K562 (cell line): ENCODE results near the gene GPAT2.
"Not testable (repeated sequence)": the region's sequence is repeated elsewhere in the genome, so short reads cannot be mapped to it uniquely, and the experiment has no call there.

Experiments used
- E2F4 ChIP-seq: sonication (generic); formaldehyde crosslinking; IDR thresholded peaks from 2 replicates; pipeline ENCODE4 v1.8.0; 2022; ENCODE audit warnings: mild to moderate bottlenecking, low read depth, missing genetic modification reagents
- E2F5 ChIP-seq: sonication (generic); formaldehyde crosslinking; IDR thresholded peaks from 2 replicates; pipeline ENCODE4 v1.8.0; 2022; ENCODE audit warnings: mild to moderate bottlenecking, missing genetic modification reagents
- MYC ChIP-seq, 2 experiments: fragments of 250-450 bp in 1 of 2; sonication (Bioruptor Pico) in 1 of 2; IDR thresholded peaks; 2 replicates each; pipeline versions ENCODE4 v1.5.1 to v1.6.1; 2012 to 2021; ENCODE audit warnings: low read depth in 2 of 2, borderline replicate concordance in 1 of 2, improper control_type of control experiment in 1 of 2, low read length in 1 of 2, mild to moderate bottlenecking in 1 of 2, moderate library complexity in 1 of 2
- NCOA1 ChIP-seq: fragments of 450-650 bp; IDR thresholded peaks from 2 replicates; pipeline ENCODE4 v1.6.1; 2016; ENCODE audit warnings: low read depth
- PKNOX1 ChIP-seq: fragments of 450-650 bp; IDR thresholded peaks from 2 replicates; pipeline ENCODE4 v1.6.1; 2016
- REST ChIP-seq, 2 experiments: fragments of 450-650 bp; formaldehyde crosslinking in 1 of 2; IDR thresholded peaks; 2 replicates each; pipeline versions ENCODE4 v1.4.0 to v1.6.1; 2014 to 2020; ENCODE audit warnings: mild to moderate bottlenecking in 2 of 2, borderline replicate concordance in 1 of 2, low read depth in 1 of 2
- TF ChIP-seq, protein P1 (sequence below), 3 experiments: IDR thresholded peaks in 2 of 3; conservative IDR thresholded peaks in 1 of 3; 2 replicates each; pipeline ENCODE4 v1.5.1; 2011 to 2012; ENCODE audit warnings: low read length in 3 of 3, mild to moderate bottlenecking in 3 of 3, control low read depth in 2 of 3, improper control_type of control experiment in 1 of 3, inconsistent platforms in 1 of 3, low read depth in 1 of 3, mixed read lengths in 1 of 3, moderate library complexity in 1 of 3; ENCODE audit not compliant: insufficient read depth in 2 of 3

DNA sequence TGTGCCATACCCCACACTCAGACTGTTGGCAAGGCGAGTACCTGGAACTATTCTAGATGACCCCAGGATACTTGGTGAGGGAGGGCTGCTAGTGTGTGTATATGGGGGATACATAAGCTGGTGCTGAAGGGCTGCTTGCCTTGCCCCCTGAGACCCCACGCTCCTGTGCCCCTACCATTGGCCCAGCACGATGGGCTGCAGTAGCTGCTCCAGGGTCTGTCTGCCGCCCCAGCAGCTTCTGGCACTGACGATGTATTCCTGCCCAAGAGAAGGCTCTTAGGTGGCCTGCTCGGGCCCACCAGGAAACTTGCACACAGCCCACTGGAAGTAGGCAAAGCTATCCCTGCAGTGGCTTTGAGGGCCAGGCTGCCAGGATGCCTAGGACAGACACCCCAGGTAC is 9.0 kb downstream of the GPAT2 start:
- TF ChIP-seq REST (IDR thresholded peaks at IDR 0.05; ENCODE audit: borderline replicate concordance); REST (CRISPR knock-in tag; IDR thresholded peaks at IDR 0.05; ENCODE audit: low read depth); PKNOX1; E2F4 (CRISPR knock-in tag); MYC (IDR thresholded peaks at IDR 0.05; ENCODE audit: low read depth, low read length); MYC (CRISPR knock-in tag; IDR thresholded peaks at IDR 0.05; ENCODE audit: borderline replicate concordance, low read depth); E2F5 (CRISPR knock-in tag); NCOA1: not testable (repeated sequence)
- TF ChIP-seq, protein P1, sequence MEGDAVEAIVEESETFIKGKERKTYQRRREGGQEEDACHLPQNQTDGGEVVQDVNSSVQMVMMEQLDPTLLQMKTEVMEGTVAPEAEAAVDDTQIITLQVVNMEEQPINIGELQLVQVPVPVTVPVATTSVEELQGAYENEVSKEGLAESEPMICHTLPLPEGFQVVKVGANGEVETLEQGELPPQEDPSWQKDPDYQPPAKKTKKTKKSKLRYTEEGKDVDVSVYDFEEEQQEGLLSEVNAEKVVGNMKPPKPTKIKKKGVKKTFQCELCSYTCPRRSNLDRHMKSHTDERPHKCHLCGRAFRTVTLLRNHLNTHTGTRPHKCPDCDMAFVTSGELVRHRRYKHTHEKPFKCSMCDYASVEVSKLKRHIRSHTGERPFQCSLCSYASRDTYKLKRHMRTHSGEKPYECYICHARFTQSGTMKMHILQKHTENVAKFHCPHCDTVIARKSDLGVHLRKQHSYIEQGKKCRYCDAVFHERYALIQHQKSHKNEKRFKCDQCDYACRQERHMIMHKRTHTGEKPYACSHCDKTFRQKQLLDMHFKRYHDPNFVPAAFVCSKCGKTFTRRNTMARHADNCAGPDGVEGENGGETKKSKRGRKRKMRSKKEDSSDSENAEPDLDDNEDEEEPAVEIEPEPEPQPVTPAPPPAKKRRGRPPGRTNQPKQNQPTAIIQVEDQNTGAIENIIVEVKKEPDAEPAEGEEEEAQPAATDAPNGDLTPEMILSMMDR (IDR thresholded peaks at IDR 0.05 in 2 of 3, conservative IDR thresholded peaks at IDR 0.05 in 1 of 3; ENCODE audit: insufficient read depth in 2 of 3, low read depth in 1 of 3, low read length in 3 of 3), result not testable (repeated sequence)
